Kidney glomerular epithelial cell (primary cell): ENCODE data around the gene CBR3.

Experiments used
- DNase-seq: peaks from one replicate; lab custom pipeline; 2025; lab: John Stamatoyannopoulos, UW

The CBR3 gene

GRCh38 chr21:36185523-36185922 lies 50.6 kb downstream of the CBR3 start:
- no peak for DNase-seq

GRCh38 chr21:36186081-36186480 lies 51.2 kb downstream of the CBR3 start:
- no peak for DNase-seq

- DNase-seq: no peak
Observed at GRCh38 chr21:36186506-36187399, 51.9 kb downstream of the CBR3 start.

GRCh38 chr21:36188081-36188681 lies 53.3 kb downstream of the CBR3 start:
- DNase-seq: no peak

- DNase-seq: no peak
Observed at GRCh38 chr21:36188937-36189336, 54.1 kb downstream of the CBR3 start.

GRCh38 chr21:36190736-36191135 lies 55.9 kb downstream of the CBR3 start:
- DNase-seq: no peak

GRCh38 chr21:36193200-36193599 lies 58.3 kb downstream of the CBR3 start:
- peak; percentile 87 for DNase-seq

GRCh38 chr21:36194024-36194423 lies 59.1 kb downstream of the CBR3 start:
- no peak for DNase-seq

GRCh38 chr21:36195613-36196012 lies 60.7 kb downstream of the CBR3 start:
- DNase-seq: no peak
